Mucosa of descending colon (tissue), 3 donors: Measurements from ENCODE around the gene STX2. TPM values are rescaled to one million over a fixed set of nuclear protein-coding genes. Genes with fewer than 3 reads are reported as not detected.

Experiments
- ATAC-seq: fragments of 200-7000 bp; cut with Tn5 transposase; one replicate; pipeline ENCODE4 v1.9.1; 2020; ENCODE audit warnings: mild to moderate bottlenecking, moderate library complexity
- DNase-seq, 3 donors: peaks; one replicate each; pipeline ENCODE4 v3.0.0-alpha.2; 2020
- H3K36me3 ChIP-seq: fragments of 200-600 bp; one replicate; pipeline ENCODE4 v1.8.0; 2021; ENCODE audit warnings: low read depth, mild to moderate bottlenecking
- H3K4me1 ChIP-seq: fragments of 200-600 bp; one replicate; pipeline ENCODE4 v1.8.0; 2021; ENCODE audit warnings: low read depth, mild to moderate bottlenecking
- H3K4me3 ChIP-seq: fragments of 200-600 bp; one replicate; pipeline ENCODE4 v1.8.0; 2021; ENCODE audit warnings: mild to moderate bottlenecking
- H3K9me3 ChIP-seq: fragments of 200-600 bp; one replicate; pipeline ENCODE4 v1.8.0; 2021; ENCODE audit warnings: mild to moderate bottlenecking
- intact Hi-C, 2 donors: fragments of 100-400 bp; cut with DNase I in 1 of 2; cut with micrococcal nuclease in 1 of 2; formaldehyde crosslinking; loops; one replicate each; pipeline versions ENCODE4 v1.11.0 to v1.11.1; 2022; cut with DNase I, micrococcal nuclease
- total RNA-seq, 3 donors: library from RNA; stranded (reverse); fragmentation: NEBNext Ultra II Directional in 2 of 3; extraction: Animal tissue kit (Norgen Biotek cat#: 25700) in 2 of 3; gene quantifications; one replicate each; pipeline versions ENCODE4 v1.2.1 to v1.2.4, GENCODE V29; 2021 to 2023
- TF ChIP-seq, protein P1 (sequence below): fragments of 200-600 bp; IDR thresholded peaks from one replicate; pipeline ENCODE4 v1.8.0; 2022; ENCODE audit warnings: antibody characterized with exemption, mild to moderate bottlenecking
- donor health status: DM: no; HTN: no; CAD: no; lungs with moderate emphysema.
- donor health status: DM: no; HTN: no; CAD: no.
- donor health status: DM: no; HTN: yes; CAD: no.

The STX2 gene
- total RNA-seq, 3 donors from 2014 or later: 1.6 to 34.2 (median 4.4) TPM

DNA sequence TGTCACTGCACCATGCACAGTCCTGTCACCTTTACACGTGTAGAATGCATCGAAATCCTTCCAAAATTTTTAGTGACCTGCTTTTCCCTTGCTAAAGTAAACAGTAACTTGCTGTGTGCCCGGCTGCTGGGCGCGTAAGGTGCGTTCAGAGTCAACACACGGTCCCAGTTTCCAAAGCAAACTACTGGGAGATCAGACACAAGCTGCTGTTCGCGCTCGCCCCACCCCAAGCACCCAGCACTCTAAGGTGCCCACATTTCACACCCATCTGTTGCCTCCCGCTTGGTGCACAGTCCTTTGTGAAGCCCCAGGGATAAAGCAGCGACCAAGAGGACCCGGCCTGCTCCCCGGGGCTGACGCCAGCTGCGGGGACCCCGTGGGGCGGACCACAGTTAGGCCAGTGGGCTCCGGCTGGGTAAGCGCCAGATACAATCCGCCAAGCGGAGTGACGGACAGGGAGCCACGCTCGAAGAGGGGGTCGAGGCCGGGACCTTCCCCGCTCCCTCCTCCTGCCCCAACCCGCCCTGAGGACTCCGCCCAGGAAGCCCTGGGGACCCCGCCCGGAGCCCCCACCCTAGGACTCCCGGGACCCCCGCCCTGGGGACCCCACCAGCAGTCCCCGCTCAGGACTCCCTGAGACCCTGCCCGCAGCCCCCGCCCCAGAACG is 633 bp downstream of the STX2 start:
- ATAC-seq (peak; percentile 47), DNase-seq (peak in 2 of 3 donors; percentile 24 to 71)
- Histone ChIP-seq H3K9me3 (no peaks in the 10 kb centered on the region), H3K4me1 (no peaks in the 10 kb centered on the region), H3K4me3 (peak overlapping the region; percentile 15), H3K36me3 (no peaks in the 10 kb centered on the region)
- TF ChIP-seq, protein P1, sequence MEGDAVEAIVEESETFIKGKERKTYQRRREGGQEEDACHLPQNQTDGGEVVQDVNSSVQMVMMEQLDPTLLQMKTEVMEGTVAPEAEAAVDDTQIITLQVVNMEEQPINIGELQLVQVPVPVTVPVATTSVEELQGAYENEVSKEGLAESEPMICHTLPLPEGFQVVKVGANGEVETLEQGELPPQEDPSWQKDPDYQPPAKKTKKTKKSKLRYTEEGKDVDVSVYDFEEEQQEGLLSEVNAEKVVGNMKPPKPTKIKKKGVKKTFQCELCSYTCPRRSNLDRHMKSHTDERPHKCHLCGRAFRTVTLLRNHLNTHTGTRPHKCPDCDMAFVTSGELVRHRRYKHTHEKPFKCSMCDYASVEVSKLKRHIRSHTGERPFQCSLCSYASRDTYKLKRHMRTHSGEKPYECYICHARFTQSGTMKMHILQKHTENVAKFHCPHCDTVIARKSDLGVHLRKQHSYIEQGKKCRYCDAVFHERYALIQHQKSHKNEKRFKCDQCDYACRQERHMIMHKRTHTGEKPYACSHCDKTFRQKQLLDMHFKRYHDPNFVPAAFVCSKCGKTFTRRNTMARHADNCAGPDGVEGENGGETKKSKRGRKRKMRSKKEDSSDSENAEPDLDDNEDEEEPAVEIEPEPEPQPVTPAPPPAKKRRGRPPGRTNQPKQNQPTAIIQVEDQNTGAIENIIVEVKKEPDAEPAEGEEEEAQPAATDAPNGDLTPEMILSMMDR: no peak
- intact Hi-C loops: no loop called here

DNA sequence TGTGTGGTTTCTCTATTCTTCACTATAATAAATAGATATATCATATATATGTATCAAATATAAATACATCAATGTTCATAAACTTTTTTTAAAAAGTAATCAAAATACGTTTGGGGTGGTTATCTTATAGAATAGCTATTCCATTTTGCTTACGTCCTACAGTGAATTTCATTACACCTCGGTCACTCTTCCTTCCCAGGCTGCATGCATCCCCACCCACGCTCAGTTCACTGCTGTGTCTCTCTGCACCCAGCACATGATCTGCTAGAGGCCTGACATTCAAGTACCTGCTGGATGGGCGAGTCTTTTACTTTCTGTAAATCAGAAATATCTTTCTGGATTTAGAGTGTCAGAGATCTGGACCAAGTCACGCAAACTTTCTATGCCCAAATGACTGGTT is 3.6 kb downstream of the STX2 start:
- ATAC-seq (no peak), DNase-seq (no peak)
- Histone ChIP-seq H3K4me3 (no peak overlapping the region), H3K9me3 (no peaks in the 10 kb centered on the region), H3K36me3 (no peaks in the 10 kb centered on the region), H3K4me1 (no peaks in the 10 kb centered on the region)
- TF ChIP-seq, protein P1: no peak
- intact Hi-C loops: no loop called here

DNA sequence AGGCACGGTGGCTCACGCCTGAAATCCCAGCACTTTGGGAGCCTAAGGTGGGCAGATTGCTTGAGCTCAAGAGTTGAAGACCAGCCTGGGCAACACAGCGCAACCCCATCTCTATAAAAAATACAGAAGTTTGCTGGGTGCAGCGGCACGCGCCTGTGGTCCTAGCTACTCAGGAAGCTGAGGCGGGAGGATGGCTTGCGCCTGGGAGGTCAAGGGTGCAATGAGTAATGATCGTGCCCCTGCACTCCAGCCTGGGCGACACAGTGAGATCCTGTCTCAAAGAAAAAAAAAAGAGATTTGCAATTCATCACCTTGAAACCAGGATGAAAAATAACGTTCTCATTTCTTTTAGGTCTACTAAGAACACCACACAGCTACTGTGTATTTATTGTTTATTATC is 4.0 kb downstream of the STX2 start:
- DNase-seq: no peak
- Histone ChIP-seq H3K36me3 (no peaks in the 10 kb centered on the region), H3K4me1 (no peaks in the 10 kb centered on the region), H3K4me3 (no peak overlapping the region), H3K9me3 (no peaks in the 10 kb centered on the region)
- intact Hi-C loops: no loop called here
- TF ChIP-seq, protein P1: no peak
- no peak for ATAC-seq

DNA sequence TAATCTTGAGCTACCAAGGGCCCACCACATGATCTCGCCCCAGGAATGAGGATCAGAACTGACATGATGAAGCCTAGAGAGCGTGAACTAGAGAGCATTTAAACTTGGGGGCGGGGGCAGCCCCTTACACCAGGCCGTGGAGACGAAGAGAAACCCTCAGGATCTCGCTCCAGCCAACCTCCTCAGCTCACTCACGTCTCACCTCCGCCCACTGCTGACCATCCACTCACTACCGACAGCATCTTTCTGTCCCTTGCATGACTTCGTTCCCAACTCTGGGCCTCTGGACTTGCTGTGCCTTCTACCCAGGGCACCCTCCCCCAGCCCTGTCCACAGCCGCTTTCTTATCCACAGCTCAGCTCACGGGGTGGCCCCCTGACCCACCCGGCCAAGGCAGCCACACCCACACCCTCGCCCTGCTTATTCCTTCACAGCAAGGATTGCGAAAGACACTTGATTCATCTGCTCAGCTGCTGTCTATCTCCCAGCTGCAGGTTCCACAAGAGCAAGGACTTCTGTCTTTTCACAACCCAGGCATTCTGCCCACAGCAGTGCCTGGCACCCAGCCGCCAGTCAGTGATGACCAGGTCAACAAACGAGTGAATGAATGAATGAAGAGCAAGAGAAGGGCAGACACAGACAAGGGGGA is 6.4 kb downstream of the STX2 start:
- H3K36me3 ChIP-seq: no peaks in the 10 kb centered on the region
- ATAC-seq (peak; percentile 26), DNase-seq (no peak)
- H3K9me3 ChIP-seq: no peaks in the 10 kb centered on the region
- TF ChIP-seq, protein P1: no peak
- H3K4me3 ChIP-seq: no peak overlapping the region
- no peaks in the 10 kb centered on the region for H3K4me1 ChIP-seq
- intact Hi-C loops: no loop called here

DNA sequence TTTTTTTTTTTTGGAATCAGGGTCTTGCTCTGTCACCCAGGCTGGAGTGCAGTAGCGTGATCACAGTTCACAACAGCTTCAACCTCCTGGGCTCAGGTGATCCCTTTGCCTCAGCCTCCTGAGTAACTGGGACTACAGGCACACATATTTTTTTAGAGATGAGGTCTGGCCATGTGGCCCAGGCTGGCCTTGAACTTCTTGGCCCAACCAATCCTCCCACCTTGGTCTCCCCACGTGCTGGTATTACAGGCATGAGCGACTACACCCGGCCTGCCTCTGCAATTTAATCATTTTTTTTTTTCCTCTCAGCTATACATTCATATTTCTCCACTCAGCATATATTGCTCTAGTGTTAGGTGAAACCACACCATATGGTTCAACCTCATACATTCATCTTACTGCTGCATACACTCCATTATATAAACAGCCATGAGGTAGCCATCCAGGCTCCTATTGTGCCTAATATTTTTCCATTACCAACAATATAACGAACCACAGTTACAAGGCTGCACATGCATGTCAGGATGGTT is 7.1 kb downstream of the STX2 start:
- ATAC-seq: no peak
- H3K4me1 ChIP-seq: no peaks in the 10 kb centered on the region
- TF ChIP-seq, protein P1: no peak

More for the DNA sequence above, 7.1 kb downstream of the STX2 start:
- no peaks in the 10 kb centered on the region for H3K9me3 ChIP-seq
- H3K36me3 ChIP-seq: no peaks in the 10 kb centered on the region
- intact Hi-C loops: no loop called here
- no peak overlapping the region for H3K4me3 ChIP-seq
- no peak for DNase-seq
